H9 (cell line): ENCODE results near the gene WDR82. TPM values are rescaled to one million over a fixed set of nuclear protein-coding genes. Genes with fewer than 3 reads are reported as not detected.

Source experiments
- DNase-seq: peaks from one replicate; pipeline ENCODE4 v3.0.0-alpha.2; 2017
- H2AFZ ChIP-seq: one replicate; pipeline ENCODE4 v1.6.1; 2013; ENCODE audit warnings: mild to moderate bottlenecking, low read length, control low read depth, moderate library complexity
- H2AK5ac ChIP-seq: 2 replicates; pipeline ENCODE4 v1.6.1; 2013; ENCODE audit warnings: low read length, control low read depth, mixed read lengths; ENCODE audit not compliant: insufficient read length
- H2BK120ac ChIP-seq: one replicate; pipeline ENCODE4 v1.6.1; 2013; ENCODE audit warnings: low read depth, mild to moderate bottlenecking, low read length, control low read depth, inconsistent platforms; ENCODE audit not compliant: poor library complexity, severe bottlenecking
- H2BK12ac ChIP-seq: 2 replicates; pipeline ENCODE4 v1.6.1; 2013; ENCODE audit warnings: low read length, control low read depth, mixed read lengths, low read depth; ENCODE audit not compliant: insufficient read length
- H2BK15ac ChIP-seq: 2 replicates; pipeline ENCODE4 v1.6.1; 2013; ENCODE audit warnings: low read depth, low read length, control low read depth
- H2BK20ac ChIP-seq: one replicate; pipeline ENCODE4 v1.6.1; 2013; ENCODE audit warnings: low read depth, mild to moderate bottlenecking, low read length, control low read depth, inconsistent platforms; ENCODE audit not compliant: poor library complexity, severe bottlenecking
- H2BK5ac ChIP-seq: 2 replicates; pipeline ENCODE4 v1.6.1; 2013; ENCODE audit warnings: low read length, control low read depth, mixed read lengths; ENCODE audit not compliant: insufficient read length
- H3K14ac ChIP-seq: 2 replicates; pipeline ENCODE4 v1.6.1; 2013; ENCODE audit warnings: low read length, control low read depth; ENCODE audit not compliant: insufficient read depth
- H3K18ac ChIP-seq: 2 replicates; pipeline ENCODE4 v1.6.1; 2013; ENCODE audit warnings: low read depth, mild to moderate bottlenecking, mixed read lengths, low read length, control low read depth; ENCODE audit not compliant: insufficient read length
- H3K23ac ChIP-seq: 2 replicates; pipeline ENCODE4 v1.6.1; 2013; ENCODE audit warnings: low read length, control low read depth, mixed read lengths, low read depth; ENCODE audit not compliant: insufficient read length
- H3K23me2 ChIP-seq: 2 replicates; pipeline ENCODE4 v1.6.1; 2013; ENCODE audit warnings: low read depth, mild to moderate bottlenecking, mixed read lengths, low read length, control low read depth; ENCODE audit not compliant: insufficient read length, poor library complexity, severe bottlenecking
- H3K27ac ChIP-seq: 2 replicates; pipeline ENCODE4 v1.5.1; 2013; ENCODE audit warnings: low read length, control low read depth, mixed read lengths, low read depth; ENCODE audit not compliant: insufficient read length
- H3K27me3 ChIP-seq: 2 replicates; pipeline ENCODE4 v1.6.1; 2013; ENCODE audit warnings: low read length, control low read depth, inconsistent platforms; ENCODE audit not compliant: insufficient read depth
- H3K4ac ChIP-seq: 2 replicates; pipeline ENCODE4 v1.6.1; 2013; ENCODE audit warnings: low read depth, mild to moderate bottlenecking, control low read depth, inconsistent platforms, low read length, moderate library complexity
- H3K4me1 ChIP-seq: 2 replicates; pipeline ENCODE4 v1.6.1; 2013; ENCODE audit warnings: low read length, control low read depth, inconsistent platforms; ENCODE audit not compliant: insufficient read depth
- H3K4me2 ChIP-seq: 2 replicates; pipeline ENCODE4 v1.6.1; 2013; ENCODE audit warnings: low read length, control low read depth, mixed read lengths; ENCODE audit not compliant: insufficient read length, insufficient read depth
- H3K56ac ChIP-seq: 2 replicates; pipeline ENCODE4 v1.6.1; 2013; ENCODE audit warnings: low read depth, mild to moderate bottlenecking, mixed read lengths, low read length, control low read depth; ENCODE audit not compliant: insufficient read length
- H3K79me1 ChIP-seq: 2 replicates; pipeline ENCODE4 v1.6.1; 2013; ENCODE audit warnings: low read depth, mild to moderate bottlenecking, moderate library complexity, low read length, control low read depth, inconsistent platforms; ENCODE audit not compliant: insufficient read depth, poor library complexity, severe bottlenecking
- H3K79me2 ChIP-seq: 2 replicates; pipeline ENCODE4 v1.6.1; 2013; ENCODE audit warnings: low read length, control low read depth, inconsistent platforms; ENCODE audit not compliant: insufficient read depth
- H3K9ac ChIP-seq: 2 replicates; pipeline ENCODE4 v1.6.1; 2013; ENCODE audit warnings: low read length, control low read depth, mixed read lengths; ENCODE audit not compliant: insufficient read length; ENCODE audit errors: extremely low read depth
- H3K9me3 ChIP-seq: one replicate; pipeline ENCODE4 v1.6.1; 2013; ENCODE audit warnings: low read depth, low read length, inconsistent platforms; ENCODE audit not compliant: control insufficient read depth
- H3T11ph ChIP-seq: one replicate; pipeline ENCODE4 v1.6.1; 2013; ENCODE audit warnings: mild to moderate bottlenecking, low read length, control low read depth, inconsistent platforms
- H4K20me1 ChIP-seq: one replicate; pipeline ENCODE4 v1.6.1; 2013; ENCODE audit not compliant: control insufficient read depth, insufficient read length, insufficient read depth
- H4K5ac ChIP-seq: 2 replicates; pipeline ENCODE4 v1.6.1; 2013; ENCODE audit warnings: low read depth, mild to moderate bottlenecking, mixed read lengths, low read length, control low read depth; ENCODE audit not compliant: insufficient read length
- H4K8ac ChIP-seq: replicated peaks from 2 replicates; pipeline ENCODE4 v1.6.1; 2013; ENCODE audit warnings: low read length, control low read depth, mixed read lengths, low read depth; ENCODE audit not compliant: insufficient read length
- H4K91ac ChIP-seq: 2 replicates; pipeline ENCODE4 v1.6.1; 2013; ENCODE audit warnings: low read depth, mild to moderate bottlenecking, moderate library complexity, mixed read lengths, low read length, control low read depth; ENCODE audit not compliant: insufficient read length
- H3K27ac Mint-ChIP-seq, 3 experiments: 2 replicates in 2 of 3; 3 replicates in 1 of 3; pipeline ENCODE4 v1.8.0; 2020 to 2021; ENCODE audit warnings: mixed read lengths in 3 of 3, mild to moderate bottlenecking in 1 of 3, moderate library complexity in 1 of 3
- H3K27me3 Mint-ChIP-seq: 2 replicates; pipeline ENCODE4 v1.8.0; 2021; ENCODE audit warnings: low read depth, mild to moderate bottlenecking, moderate library complexity, mixed read lengths
- H3K36me3 Mint-ChIP-seq, 3 experiments: 2 replicates in 2 of 3; 3 replicates in 1 of 3; pipeline ENCODE4 v1.8.0; 2020 to 2021; ENCODE audit warnings: low read depth in 3 of 3, mixed read lengths in 3 of 3; ENCODE audit not compliant: insufficient read depth in 1 of 3
- H3K4me1 Mint-ChIP-seq, 2 experiments: 2 replicates each; pipeline ENCODE4 v1.8.0; 2020; ENCODE audit warnings: mixed read lengths in 2 of 2
- H3K4me3 Mint-ChIP-seq, 2 experiments: 2 replicates in 1 of 2; 3 replicates in 1 of 2; pipeline ENCODE4 v1.8.0; 2020 to 2021; ENCODE audit warnings: mild to moderate bottlenecking in 2 of 2, mixed read lengths in 2 of 2, moderate library complexity in 1 of 2
- H3K9me3 Mint-ChIP-seq, 2 experiments: 2 replicates in 1 of 2; 3 replicates in 1 of 2; pipeline ENCODE4 v1.8.0; 2020; ENCODE audit warnings: mild to moderate bottlenecking in 2 of 2, mixed read lengths in 2 of 2, moderate library complexity in 1 of 2
- WGBS: extraction: QIAGEN DNeasy Blood & Tissue Kit; methylation state at CpG from one replicate; pipeline ENCODE4 v1.1.7; 2013; ENCODE audit warnings: missing lambda C conversion rate, low lambda C conversion rate, mixed read lengths; ENCODE audit not compliant: insufficient read length; ENCODE audit errors: extremely low coverage; 5-methylcytosine and 5-hydroxymethylcytosine counted together
- total RNA-seq: library from RNA; stranded (reverse); gene quantifications from 2 replicates; pipeline ENCODE4 v1.2.1, GENCODE V29; 2021
- TF ChIP-seq, protein P1 (sequence below): fragments of 200-600 bp; sonication (generic); conservative IDR thresholded peaks from 3 replicates; pipeline ENCODE4 v1.8.0; 2021; ENCODE audit warnings: antibody characterized with exemption, mild to moderate bottlenecking

The WDR82 gene
- total RNA-seq, 1 experiment from 2014 or later = 83.1 TPM

- TF ChIP-seq, protein P1, sequence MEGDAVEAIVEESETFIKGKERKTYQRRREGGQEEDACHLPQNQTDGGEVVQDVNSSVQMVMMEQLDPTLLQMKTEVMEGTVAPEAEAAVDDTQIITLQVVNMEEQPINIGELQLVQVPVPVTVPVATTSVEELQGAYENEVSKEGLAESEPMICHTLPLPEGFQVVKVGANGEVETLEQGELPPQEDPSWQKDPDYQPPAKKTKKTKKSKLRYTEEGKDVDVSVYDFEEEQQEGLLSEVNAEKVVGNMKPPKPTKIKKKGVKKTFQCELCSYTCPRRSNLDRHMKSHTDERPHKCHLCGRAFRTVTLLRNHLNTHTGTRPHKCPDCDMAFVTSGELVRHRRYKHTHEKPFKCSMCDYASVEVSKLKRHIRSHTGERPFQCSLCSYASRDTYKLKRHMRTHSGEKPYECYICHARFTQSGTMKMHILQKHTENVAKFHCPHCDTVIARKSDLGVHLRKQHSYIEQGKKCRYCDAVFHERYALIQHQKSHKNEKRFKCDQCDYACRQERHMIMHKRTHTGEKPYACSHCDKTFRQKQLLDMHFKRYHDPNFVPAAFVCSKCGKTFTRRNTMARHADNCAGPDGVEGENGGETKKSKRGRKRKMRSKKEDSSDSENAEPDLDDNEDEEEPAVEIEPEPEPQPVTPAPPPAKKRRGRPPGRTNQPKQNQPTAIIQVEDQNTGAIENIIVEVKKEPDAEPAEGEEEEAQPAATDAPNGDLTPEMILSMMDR = no peak
- no peak overlapping the region for H2BK20ac ChIP-seq
- no peak overlapping the region for H3K18ac ChIP-seq
- H4K91ac ChIP-seq = no peak overlapping the region
- no peak overlapping the region for H3K23ac ChIP-seq
- peaks cover 3% of the 10 kb centered on the region for H3K23me2 ChIP-seq
- no peak overlapping the region for H2AFZ ChIP-seq
- H3K56ac ChIP-seq = no peak overlapping the region
- H2BK15ac ChIP-seq = no peak overlapping the region
- no peaks in the 10 kb centered on the region for H3K9me3 ChIP-seq
- no peak overlapping the region for H3K27ac ChIP-seq
- no peak overlapping the region for H2BK12ac ChIP-seq
- H3K79me1 ChIP-seq = no peaks in the 10 kb centered on the region
- Mint-ChIP-seq H3K36me3 (peaks cover 0 to 1% (median 0%) of the 10 kb centered on the region in 3 experiments; a peak in 2 of 7 replicates), H3K4me1 (peaks cover 19 to 21% of the 10 kb centered on the region in 2 experiments), H3K27me3 (no peaks in the 10 kb centered on the region), H3K27ac (no peak overlapping the region), H3K4me3 (no peak overlapping the region), H3K9me3 (no peaks in the 10 kb centered on the region)
- no peaks in the 10 kb centered on the region for H3K79me2 ChIP-seq
- no peak overlapping the region for H4K5ac ChIP-seq
- no peak for DNase-seq
- no peaks in the 10 kb centered on the region for H3K27me3 ChIP-seq
- WGBS = no CpG with 5 or more reads among the region's 1 CpG
- H3T11ph ChIP-seq = no peak overlapping the region
- no peak overlapping the region for H2AK5ac ChIP-seq
- H3K4me2 ChIP-seq = no peak overlapping the region
- no peaks in the 10 kb centered on the region for H3K4me1 ChIP-seq
- H4K8ac ChIP-seq = no peak overlapping the region
- H3K4ac ChIP-seq = no peak overlapping the region
- H4K20me1 ChIP-seq = no peaks in the 10 kb centered on the region
- H3K14ac ChIP-seq = no peak overlapping the region
- H3K9ac ChIP-seq = no peak overlapping the region
- H2BK5ac ChIP-seq = no peak overlapping the region
- no peak overlapping the region for H2BK120ac ChIP-seq
These were observed 4.9 kb upstream of the WDR82 start for GRCh38 chr3:52283306-52283705.
